ENCODE measurements around the gene FXYD2.
A peak's percentile ranks its signal among the peaks of the same experiment; 100 is the strongest.

DNA sequence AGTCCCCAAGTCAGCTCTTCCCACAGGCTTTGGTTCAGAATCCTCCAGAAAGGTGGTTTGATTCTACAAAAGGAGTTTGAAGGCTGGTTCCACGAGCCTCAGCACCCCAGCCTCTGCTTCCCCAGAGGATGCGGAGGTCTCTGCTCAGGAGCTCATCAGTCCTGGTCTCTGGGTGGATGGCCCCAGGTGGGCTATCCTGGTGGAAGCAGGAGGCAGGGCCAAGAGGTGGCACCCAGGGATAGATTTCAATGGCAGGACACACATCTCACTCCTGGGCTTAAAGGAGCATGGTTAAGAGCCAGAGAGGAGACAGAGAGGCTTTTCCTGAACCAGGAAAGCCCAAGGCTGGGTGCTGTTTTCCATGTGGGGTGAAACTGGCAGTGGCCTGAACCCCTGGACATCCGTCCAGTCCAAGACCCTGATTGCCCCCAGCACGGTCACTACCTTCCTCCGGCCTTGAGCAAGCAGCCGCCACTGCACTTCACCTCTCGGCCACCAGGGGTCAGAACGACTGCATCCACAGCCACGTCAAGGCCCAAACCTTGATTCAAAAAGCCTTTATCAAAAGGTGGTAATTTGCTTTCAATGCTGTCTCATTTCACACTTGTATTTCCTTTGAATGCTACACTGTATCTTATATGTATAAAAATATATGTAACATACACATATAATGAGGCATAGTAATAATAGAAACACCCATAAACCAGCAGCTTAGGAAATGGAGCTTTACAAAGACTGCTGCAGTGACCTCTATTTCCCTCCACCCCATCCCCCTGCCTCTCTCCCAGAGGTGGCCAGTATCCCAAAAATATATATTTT lies 19.3 kb upstream of the FXYD2 start:
- TF ChIP-seq, protein P1, sequence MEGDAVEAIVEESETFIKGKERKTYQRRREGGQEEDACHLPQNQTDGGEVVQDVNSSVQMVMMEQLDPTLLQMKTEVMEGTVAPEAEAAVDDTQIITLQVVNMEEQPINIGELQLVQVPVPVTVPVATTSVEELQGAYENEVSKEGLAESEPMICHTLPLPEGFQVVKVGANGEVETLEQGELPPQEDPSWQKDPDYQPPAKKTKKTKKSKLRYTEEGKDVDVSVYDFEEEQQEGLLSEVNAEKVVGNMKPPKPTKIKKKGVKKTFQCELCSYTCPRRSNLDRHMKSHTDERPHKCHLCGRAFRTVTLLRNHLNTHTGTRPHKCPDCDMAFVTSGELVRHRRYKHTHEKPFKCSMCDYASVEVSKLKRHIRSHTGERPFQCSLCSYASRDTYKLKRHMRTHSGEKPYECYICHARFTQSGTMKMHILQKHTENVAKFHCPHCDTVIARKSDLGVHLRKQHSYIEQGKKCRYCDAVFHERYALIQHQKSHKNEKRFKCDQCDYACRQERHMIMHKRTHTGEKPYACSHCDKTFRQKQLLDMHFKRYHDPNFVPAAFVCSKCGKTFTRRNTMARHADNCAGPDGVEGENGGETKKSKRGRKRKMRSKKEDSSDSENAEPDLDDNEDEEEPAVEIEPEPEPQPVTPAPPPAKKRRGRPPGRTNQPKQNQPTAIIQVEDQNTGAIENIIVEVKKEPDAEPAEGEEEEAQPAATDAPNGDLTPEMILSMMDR (IDR thresholded peaks at IDR 0.05; ENCODE audit: low read depth, low read length, poor library complexity, severe bottlenecking), result peak; percentile 97
- no peak for TF ChIP-seq EZH2phosphoT487 (IDR thresholded peaks at IDR 0.05; ENCODE audit: borderline replicate concordance, low read length)
